ENCODE measurements around the gene ADAM22. TPM values are rescaled to one million over a fixed set of nuclear protein-coding genes. Genes with fewer than 3 reads are reported as not detected.

The ADAM22 gene
- total RNA-seq, 1 donor from 2014 or later = 0.27 TPM

DNA sequence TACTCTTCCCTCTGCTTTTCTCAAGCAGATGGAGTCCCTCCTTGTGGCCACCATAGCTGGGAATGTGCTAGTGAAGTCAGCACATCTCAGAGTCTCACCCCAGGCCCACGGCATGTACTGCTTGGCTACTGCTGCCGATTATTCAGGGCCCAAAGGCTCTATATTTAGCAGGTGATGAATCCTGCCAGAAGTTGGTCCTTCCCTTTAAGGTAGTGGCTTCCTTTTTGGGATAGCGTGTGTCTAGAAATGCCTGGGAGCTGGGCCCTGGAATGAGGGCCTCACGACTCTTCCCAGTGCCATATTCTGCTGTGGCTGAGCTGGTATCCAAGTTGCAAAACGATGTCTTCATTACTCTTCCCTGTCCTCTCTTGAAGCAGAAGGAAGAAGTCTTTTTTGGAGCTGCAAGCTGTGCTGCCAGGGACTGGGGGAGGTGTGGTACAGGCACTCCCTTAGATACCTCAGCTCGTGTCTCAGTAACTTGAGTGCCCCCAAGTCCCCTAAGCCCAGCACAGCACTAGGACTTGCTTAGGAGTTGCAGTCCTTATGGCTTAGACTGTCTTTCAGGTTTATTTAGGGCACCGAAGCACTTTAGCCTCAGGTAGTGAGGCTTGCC is 100.1 kb downstream of the ADAM22 start:
- no peak for DNase-seq (ENCODE audit: low read depth)

DNA sequence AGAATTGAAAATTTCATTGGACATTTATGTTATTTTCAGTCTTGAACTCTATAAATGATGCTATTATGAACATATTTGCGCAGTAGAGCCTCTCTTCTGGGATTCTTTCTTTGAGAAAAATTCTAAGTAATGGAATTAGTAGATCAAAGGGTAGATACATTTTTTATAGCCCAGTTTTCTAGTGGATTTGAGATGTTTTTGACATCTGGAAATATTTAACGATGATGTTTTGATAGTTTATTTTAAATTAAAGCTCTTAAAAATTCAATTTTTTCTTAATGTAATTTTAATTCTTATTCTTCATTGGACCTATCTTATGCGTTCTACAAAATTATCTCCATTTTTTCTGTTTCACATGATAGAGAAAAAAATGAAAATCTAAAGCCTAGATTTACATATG is 103.0 kb downstream of the ADAM22 start:
- DNase-seq (ENCODE audit: low read depth) = no peak

DNA sequence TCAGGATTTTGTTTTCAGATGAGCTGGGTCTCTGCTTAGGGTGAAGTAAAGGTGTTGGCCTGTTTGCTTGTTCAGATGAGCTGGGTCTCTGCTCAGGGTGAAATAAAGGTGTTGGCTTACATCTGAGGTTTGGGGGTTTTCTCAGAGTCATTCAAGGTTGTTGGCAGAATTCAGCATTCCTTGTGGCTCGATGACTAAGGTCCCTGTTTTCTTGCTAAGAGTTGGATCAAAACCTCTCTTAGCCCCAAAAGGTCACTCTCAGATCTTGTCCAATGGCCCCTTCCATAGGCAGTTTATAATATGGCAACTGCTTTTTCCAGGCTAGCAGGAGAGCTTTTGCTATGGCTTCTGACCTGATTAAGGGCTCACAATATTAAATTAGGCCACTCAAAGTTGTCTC is 106.6 kb downstream of the ADAM22 start:
- no peak for DNase-seq (ENCODE audit: low read depth)

DNA sequence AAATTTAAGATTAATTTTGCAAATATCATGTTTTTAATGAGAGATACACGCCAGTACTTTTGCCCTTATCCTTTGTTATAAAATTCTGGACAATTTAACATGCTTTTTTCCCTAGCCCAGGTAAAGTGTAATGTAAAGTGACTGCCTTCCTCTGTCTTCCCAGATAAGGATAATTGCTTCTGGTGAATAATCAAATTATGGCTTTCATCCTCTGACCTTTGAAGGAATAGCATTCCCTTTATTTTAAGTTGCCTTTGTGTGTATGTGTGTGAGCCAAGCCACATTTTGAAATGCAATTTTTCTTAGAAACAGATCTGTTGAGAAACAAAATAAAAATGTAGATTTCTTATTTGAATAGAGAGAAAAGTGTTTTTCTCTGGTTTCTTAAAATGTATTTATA is 107.5 kb downstream of the ADAM22 start:
- DNase-seq (ENCODE audit: low read depth) = no peak

DNA sequence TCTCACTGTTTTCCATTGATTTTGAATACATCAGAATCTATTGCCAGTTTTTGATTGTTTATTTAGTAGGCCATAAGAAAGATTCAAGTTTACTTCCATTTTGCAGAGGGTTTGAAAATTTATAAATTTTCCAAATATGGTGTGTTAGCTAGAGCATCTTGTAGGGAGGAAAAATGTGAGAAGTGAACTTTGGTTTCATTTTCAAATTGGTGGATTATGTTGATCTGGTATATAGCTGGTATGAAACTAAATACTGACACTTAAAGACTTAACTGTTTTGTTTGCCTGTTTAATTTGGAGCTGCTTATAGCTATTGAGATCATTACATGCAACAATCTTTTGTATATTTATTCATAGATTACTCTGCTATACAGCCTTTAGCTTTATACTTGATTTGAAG is 108.1 kb downstream of the ADAM22 start:
- no peak for DNase-seq (ENCODE audit: low read depth)

DNA sequence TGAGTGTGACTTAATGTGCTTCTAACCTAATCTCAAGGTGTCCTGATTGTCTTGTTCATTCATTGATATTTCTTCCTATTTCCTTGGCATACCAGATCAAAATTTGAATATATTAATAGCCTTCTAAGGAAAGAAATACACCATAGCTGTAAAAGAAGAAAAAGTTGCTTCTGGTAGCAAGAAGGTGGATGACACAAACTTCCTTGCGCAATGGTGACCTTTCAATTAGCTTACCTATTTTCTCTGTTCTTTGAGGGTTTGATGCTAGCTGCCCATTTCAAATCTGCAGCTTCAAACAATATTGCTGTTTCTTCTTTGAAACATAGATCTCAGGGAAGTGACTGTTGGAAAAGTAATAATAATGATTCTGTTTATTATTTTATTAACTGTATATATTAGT is 108.8 kb downstream of the ADAM22 start:
- DNase-seq (ENCODE audit: low read depth) = no peak

DNA sequence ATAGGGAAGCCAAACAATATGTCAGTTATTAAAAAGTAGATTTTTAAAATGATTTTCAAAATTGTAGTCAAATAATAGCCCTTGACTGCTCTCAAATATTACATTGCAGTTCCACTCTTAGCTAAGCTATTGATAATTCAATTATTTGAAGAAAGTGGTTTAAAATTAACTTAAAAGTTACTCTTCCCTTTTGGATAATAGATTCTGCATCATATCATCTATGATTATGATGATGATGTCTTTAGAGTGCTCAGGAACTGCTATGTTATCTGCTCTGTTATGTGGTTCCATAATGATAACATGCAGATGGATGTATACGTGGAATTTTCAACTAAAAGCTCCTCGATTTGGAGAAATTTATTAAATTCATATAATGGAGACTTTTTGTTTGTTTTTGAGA is 110.0 kb downstream of the ADAM22 start:
- no peak for DNase-seq (ENCODE audit: low read depth)

DNA sequence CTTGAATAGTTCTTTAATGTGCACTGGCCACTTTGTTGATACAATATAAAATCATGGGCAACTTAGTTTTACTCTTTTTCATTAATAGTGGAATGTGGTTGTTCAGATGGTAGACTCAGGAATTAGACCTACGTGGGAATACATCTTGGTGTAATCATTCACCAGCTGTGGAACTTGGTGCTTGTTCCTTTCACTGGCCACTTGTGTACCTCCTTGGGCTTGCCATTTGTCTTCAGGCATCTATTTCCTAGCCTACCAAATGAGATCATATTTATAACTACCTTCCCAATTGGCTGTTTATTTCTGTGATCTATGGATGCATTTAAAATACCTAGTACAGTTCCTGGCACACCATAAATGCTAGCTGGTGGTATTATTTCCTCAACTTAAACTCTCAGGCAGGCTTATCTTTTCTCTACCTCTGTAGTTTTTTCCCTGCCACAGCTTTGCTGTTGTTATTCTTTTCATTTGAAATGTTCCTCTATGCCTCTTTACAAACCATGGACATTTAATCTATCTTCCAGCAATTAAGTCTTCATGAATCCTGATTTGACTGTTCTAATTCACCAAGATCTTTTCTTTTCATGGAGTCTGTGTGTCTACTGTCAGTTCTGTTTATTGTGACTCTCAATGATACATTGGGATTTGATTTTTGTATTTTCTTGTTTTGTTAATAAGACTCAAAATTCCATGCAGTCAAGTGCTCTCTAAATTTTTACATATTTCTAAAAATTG is 113.0 kb downstream of the ADAM22 start:
- DNase-seq (ENCODE audit: low read depth) = no peak

DNA sequence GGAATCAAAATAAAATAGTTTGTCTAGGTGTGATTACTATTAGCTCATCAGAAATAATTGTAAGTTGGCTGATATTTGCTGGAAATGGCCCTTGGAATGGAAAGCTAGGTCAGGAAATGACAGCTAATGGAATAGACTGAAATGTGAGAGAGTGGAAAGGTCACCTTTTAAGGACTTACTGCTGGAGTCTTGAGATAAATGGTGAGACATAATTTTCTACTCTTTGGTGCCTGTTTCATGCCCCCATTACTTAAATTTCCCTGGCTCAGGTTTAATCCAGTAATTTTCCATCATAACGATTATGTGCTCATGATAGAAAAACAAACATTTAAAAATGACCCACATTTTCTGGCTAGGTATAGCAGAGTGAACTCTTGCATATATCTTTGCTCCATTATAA is 123.6 kb downstream of the ADAM22 start:
- DNase-seq (ENCODE audit: low read depth) = no peak

DNA sequence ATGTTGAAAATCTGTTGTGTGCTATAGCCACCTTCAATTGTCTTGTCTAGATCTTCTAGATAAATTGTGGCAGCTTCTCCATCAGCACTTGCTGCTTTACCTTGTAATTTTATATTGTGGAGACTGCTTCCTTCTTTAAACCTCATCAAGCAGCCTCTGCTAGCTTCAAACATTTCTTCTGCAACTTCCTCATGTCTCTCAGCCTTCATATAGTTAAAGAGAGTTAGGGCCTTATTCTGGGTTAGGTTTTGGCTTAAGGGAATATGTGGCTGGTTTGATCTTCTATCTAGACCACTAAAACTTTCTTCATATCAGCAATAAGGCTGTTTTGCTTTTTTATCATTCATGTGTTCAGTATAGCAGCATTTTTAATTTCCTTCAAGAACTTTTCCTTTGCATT is 128.2 kb downstream of the ADAM22 start:
- no peak for DNase-seq (ENCODE audit: low read depth)

DNA sequence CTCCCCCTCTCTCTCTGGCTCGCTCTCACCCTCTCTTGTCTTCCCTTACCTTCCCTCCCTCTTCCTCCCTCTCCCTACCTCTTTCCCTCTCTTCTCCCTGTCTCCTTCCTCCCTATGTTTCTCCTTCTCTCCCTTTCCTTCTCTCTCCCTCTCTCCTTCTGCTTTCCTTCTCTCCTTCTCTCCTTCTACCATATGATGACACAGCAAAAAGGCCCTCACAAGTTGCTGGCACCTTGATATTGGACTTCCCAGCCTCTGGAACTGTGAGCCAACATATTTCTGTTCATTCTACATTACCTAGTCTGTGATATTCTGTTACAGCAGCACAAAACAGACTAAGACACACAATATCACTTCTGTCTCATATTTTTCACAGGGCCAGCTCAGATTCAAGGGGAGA is 135.0 kb downstream of the ADAM22 start:
- no peak for DNase-seq (ENCODE audit: low read depth)

DNA sequence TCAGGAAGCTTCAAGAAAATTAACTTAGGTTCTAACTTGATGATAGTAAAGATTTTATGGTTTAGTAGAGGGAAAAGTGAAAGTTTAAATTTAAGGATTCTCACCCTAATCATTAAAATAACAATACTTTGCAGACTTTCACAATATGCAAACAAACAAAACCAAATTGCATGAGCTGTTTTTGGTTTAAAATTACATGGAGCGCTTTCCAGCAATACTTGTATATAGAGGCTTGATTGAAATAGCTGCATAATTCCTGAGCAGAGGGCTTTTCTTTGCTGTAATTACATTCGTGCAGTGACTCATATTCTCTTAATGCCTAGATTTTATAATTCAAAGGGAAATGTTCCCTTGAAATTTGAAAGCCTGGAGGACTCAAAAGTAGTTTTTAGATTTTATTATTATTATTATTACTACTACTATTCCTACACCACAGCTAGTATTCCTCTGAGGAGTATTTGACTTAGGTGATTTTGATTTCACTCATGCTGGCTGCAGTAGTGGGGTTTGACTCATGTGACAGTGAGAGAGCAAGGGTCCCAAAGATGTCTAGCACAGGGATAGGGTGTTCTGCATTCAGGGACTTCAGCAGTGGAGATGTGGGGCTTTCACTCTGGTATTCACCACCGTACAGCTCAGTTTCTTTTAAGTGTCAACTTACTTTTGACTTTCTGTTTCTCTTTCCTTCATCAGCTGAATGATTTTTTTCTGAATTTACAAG is 138.1 kb downstream of the ADAM22 start:
- DNase-seq (ENCODE audit: low read depth) = no peak

DNA sequence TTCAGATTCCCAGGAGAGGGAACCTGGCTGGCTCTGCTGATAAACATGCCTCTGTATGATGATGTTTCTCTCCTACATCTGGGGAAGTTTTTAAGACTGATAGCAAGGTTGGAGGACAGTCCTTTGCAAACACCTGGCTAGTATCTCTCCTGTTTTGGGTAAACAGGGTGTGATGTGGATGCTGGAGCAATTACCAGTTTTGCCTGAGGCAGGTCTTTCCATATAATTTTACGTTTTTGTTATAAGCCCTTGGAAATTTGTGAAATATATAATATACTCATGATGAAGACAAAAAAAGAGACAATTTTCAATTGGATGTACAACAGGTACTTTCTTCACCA is 138.6 kb downstream of the ADAM22 start:
- no peak for DNase-seq (ENCODE audit: low read depth)

DNA sequence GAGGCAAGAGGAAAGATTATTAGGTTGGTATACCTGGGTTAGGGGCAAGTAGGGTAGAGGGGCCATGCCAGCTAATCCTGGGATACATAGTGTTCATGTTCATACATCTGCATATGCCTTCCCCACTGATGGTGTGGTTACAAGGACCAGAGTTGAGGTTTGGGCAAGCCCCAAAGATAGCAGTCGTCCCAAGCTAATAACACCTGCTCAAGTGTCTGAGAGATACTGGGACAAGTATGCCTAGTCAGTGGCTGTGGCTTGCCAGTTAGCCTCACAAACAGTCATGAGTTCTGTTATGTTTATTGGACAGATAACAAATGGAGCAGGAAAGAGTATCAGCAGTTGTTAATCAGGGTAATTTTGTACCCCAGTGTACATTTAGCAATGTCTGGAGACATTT is 139.6 kb downstream of the ADAM22 start:
- DNase-seq (ENCODE audit: low read depth) = peak; percentile 67

DNA sequence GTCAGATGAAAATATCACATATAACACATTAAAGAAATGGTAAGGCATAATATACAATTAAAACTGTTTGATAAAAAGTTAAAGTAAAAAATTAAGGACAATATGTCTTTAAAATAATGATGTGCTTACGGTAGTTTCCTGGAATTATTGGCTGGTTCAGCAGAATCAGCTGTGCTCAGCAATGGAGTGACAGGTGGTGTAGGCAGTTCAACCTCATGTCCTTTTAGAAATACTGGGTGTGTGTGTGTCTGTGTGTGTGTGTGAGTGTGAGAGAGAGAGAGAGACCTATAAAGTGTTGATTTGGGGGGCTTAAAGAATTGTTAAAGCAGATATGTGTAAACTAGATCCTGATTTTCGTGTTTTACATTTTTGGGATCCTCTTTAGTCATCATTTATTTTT is 141.2 kb downstream of the ADAM22 start:
- peak; percentile 44 for DNase-seq (ENCODE audit: low read depth)

DNA sequence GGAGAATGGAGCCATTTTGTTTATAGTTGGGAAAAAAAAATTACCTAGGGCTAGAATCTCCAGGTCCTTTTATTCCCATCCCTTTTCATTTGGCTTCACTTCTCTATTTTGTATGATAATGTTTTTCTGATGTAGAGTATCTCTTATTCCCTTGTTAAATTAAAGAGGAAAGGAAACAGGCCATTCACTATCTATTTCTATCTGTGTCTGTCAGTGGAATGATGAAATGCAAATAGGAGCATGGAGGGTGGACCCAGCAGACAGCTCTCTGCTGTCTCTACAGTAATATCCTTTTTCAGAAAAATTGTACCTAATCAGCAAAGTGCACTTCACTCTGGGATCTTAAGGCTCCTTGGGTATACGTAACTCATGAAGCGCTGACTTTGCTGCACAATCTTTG is 149.8 kb downstream of the ADAM22 start:
- DNase-seq (ENCODE audit: low read depth) = no peak

DNA sequence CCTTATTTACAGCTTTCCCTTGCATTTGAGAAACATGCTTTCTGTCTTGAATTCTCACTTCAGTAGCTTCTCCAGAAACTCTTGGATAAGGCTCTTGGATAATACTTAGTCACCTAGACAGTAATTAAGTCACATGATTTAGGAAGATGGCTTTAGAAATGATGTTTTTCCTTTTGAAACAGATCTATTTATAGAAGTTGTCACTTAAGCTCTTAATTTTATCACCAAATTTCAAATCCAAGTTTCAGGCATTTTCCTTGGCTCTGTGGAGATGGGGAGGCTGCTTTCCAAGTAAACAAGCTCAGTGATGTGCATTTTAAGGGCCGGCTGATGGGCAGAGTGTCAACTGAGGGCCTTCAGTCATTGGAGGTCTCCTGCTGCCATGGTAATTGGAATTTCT is 155.5 kb downstream of the ADAM22 start:
- no peak for DNase-seq (ENCODE audit: low read depth)

DNA sequence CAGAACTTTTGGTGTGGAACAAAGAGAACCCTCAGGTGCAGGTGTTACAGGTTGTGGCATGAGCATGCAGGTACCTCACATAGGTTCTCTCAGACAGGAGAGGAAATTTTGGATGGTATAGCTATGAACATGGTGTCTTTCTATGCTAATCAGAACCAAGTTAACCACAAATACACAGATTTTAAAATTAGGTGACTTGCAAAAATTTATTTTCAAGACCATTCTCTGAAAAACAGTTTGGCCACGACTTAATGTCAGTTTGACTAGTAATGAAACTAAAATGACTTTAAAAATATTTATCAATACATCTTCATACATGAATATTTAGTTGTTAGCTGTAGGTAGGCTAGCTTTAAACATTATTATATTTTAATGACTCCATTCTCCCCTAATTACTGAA is 156.2 kb downstream of the ADAM22 start:
- no peak for DNase-seq (ENCODE audit: low read depth)

DNA sequence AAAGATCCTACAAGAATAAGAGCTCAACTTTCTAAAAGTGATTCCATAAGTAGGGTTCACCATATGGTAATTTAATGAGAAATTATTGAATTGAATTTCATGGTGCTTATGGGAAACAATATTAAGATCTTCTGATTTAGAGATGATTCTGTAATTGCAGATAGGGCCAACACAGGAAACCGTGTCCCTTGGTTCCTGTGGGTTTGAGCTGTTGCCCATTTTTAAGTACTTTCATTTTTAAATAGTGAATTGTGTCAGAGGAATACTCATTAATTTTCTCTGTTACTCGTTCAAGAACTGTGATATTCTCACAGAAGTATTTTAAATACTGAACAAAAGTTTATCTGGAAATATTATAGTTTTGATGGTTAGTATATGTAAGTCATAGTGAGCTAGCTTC is 156.6 kb downstream of the ADAM22 start:
- no peak for DNase-seq (ENCODE audit: low read depth)

DNA sequence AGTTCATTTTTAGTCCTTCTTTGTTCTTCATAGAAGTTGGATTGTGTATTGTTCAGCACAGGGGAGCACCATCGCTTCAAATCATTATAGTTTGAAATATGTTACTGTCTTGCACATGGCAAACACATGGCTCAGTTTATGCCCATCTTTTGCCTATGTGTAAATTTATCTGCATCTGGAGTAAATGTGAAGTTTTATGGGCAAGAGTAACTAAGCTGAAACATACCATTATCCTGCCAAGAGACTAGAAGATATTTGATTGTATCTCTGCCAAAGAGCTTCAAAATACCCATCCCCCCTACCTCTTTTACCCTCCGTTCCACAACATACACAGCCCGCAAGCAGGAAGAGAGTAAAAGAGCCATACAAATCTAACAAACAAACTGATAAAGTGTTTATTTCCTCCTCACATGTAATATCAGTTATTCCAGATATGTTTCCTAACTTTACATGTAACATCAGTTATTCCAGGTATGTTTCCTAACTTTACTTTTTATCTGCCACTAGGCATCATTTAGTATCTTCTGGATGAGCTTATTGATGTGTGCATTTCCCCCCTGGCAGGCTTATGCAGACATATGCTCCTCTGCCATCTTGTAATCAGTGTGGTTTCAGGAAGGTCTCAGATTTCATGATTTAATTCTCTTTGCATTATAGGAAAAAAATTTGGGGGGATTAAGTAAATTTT is 158.1 kb downstream of the ADAM22 start:
- no peak for DNase-seq (ENCODE audit: low read depth)

DNA sequence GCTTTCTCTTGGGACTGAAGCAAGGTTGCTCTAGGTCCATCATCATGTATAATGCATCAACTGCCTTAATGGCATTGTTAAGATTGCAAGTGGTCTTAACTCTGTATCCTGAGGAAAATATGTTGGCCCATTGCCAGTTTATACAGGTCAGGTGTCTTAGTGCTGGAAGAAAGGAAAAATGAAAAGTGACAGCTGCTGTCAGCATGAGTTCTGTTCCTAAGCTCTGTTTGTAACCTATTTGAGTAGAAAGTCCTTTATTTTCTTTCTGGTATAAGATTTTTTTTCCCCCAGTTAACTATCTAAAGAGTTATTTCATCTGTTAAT is 158.6 kb downstream of the ADAM22 start:
- DNase-seq (ENCODE audit: low read depth) = no peak

DNA sequence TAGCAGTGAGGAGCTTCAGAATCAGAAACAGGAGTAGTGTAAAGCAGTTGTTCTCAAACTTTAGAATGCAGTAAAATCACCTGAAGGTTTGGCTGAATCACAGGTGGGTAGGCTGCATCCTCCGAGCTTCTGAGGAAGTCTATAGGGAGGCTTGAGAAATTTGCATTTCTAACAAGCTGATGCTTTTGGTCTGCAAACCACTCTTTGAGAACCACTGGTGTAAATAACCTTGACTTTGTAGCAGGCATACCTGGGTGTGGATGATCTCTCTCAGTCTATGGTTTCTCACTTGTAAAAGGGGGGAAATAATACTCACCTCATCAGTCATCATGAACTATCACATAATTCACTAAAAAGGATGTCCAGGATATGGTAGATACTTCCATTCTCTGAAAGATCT is 167.7 kb downstream of the ADAM22 start:
- no peak for DNase-seq (ENCODE audit: low read depth)

Data from myocyte (in vitro differentiated cells).